Stimulated activated naive CD4-positive, alpha-beta T cell (primary cell): Measurements from ENCODE around the gene TNS2.
"Not testable (repeated sequence)": the region's sequence is repeated elsewhere in the genome, so short reads cannot be mapped to it uniquely, and the experiment has no call there.

Experiments
- DNase-seq, 6 experiments: peaks; one replicate each; lab custom pipeline; 2025; lab: John Stamatoyannopoulos, UW

TNS2 gene

DNA sequence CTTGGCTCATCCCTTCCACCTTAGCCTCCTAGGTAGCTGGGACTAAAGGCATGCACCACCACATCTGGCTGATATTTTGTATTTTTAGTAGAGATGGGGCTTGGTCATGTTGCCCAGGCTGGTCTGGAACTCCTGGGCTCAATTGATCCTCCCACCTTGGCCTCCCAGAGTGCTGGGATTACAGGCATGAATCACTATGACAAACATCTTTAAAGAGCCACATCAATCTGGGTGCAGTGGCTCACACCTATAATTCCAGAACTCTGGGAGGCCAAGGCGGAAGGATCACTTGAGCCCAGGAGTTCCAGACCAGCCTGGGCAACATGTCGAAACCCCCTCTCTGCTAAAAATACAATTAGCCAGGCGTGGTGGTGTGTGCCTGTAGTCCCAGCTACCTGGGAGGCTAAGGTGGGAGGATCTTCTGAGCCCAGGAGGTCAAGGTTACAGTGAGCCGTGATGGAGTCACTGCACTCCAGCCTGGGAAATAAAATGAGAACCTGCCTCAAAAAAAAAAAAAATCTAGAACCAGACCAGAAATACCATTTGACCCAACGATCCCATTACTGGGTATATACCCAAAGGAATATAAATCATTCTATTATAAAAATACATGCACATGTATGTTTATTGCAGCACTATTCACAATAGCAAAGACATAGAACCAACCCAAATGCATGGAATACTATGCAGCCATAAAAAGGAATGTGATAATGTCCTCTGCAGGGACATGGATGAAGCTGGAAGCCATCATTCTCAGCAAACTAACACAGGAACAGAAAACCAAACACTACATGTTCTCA is 45.1 kb downstream of the TNS2 start:
- not testable (repeated sequence) for DNase-seq

DNA sequence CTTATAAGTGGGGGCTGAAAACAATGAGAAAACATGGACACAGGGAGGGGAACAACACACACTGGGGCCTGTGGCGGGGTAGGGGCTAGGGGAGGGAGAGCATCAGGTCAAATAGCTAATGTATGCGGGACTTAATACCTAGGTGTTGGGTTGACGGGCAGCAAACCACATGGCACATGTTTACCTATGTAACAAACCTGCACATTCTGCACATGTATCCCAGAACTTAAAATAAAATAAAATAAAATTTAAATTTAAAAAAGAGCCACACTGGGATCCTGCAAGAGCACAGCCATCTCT is 45.7 kb downstream of the TNS2 start:
- DNase-seq = not testable (repeated sequence)

DNA sequence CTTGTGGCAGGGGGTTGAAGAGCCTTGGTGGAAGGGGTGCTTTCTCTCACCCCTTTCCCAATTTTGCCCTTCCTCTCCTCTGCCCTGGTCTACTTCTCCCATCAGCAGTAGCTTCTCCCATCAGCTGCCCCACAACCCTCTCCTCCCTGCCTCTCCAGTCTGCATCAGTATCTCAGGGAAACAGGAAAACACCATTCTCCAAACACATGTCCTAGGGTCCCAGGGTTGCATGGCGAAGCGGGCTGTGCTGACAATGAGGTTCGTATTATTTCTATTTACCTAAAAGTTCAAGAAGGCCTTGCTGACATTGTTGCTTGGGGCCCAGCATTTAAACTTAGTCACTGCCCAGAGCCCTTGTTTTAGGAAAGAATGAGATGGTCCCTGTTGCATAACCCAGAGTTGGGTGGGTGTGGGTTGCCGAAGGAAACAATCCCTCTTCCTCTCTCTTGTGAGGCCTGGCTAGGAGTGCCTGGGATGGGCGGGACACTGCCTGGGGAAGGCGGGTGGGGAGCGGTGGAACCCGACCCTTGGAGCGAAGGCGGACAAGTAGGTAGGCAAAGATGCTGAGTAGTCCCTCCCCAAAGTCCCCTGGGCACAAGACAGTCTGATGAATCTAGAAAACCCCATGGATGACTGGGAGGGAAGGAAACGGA is 46.4 kb downstream of the TNS2 start:
- DNase-seq = no peak

DNA sequence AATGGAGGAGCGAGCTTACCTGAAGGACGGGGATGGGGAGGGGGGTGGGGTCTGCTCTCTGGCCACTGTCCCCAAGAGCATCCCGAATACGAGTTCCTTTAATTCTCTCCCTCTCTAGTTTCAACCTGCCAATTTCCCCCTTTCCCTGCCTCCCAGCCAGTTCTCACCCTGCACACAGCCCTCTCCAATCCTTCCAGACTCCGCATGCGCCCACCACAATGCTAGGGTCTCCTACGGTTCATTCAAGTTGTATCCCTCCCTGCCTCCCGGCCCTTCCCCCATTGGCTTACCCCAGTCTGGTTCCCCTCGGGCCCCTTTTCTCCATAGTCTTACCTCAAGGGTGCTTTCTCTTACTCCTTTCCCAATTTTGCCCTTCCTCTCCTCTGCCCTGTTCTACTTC is 46.9 kb downstream of the TNS2 start:
- DNase-seq = no peak

DNA sequence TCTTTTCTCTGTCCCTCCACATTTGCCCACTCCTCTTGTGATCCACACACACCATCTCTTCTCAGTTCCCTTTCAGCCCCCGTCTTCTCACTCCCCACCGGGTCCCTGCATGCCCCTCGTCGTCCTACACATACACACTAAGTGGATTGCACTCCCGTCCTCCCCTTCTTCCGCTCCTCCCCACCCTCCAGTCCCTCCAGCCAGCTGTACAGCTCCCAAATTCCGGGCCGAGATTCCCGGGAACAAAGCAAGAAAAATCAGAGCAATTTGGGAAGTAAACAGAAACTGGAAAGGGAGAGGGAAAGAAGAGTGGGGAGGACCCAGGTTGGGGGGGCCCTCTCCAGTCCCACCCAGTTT is 47.3 kb downstream of the TNS2 start:
- DNase-seq = no peak

DNA sequence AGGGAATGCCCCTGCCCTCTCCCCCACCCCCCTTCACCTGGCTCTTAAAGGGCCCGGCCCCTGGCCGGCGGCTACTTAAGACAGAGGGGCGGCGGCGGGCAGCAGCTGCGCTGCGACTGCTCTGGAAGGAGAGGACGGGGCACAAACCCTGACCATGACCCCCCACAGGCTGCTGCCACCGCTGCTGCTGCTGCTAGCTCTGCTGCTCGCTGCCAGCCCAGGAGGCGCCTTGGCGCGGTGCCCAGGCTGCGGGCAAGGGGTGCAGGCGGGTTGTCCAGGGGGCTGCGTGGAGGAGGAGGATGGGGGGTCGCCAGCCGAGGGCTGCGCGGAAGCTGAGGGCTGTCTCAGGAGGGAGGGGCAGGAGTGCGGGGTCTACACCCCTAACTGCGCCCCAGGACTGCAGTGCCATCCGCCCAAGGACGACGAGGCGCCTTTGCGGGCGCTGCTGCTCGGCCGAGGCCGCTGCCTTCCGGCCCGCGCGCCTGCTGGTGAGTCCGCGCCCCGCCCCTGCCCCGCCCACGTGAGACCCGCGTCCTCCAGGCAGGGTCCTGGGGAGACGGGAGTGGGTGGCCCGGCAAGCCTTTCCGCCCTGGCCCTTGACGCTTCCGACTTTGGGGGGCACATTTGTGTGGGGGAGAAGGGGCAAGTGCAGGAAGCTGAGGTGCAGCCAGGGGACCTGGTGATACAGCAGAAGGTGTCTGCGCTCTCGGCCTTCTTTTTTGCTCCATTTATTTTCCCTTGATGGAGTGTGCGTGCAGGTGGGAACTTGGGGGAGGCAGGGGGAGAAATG is 47.9 kb downstream of the TNS2 start, which contains the start of gene IGFBP6:
Gene IGFBP6 (plus strand): TSS at position 104 of the 790 bp plus-strand sequence. CDS start 51 bp downstream, at position 155.
- peak; percentile 41 to 68 (median 57) for DNase-seq

DNA sequence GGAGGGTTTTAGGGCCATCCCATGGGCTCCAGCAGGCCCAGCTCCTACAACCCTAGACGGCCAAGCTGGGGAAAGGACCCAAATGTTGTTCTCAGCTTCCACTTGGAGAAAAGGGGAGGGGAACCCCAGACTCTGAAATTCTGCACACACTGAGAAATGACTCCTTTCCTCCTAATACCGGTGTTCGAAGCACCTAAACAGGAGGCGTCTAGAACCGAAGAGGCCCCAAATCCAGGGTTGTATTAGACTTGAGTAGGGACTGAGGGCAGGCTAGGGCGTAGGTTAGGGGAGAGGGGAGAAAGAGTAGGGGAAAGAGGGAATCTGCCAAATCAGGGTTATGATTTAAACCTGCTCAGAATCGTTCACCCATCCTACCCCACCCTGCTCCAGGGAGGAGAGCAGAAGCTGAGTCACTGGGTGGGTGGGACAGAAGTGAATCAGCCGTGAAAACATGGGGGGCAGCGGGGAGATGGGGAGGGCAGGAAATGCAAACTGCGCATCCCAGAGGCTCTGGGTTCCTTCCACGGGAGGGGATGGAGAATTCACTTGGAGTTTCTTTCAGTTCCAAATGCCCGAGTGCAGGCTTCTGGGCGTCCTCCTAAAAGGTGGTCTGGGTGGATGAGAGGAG is 48.6 kb downstream of the TNS2 start:
- no peak for DNase-seq

DNA sequence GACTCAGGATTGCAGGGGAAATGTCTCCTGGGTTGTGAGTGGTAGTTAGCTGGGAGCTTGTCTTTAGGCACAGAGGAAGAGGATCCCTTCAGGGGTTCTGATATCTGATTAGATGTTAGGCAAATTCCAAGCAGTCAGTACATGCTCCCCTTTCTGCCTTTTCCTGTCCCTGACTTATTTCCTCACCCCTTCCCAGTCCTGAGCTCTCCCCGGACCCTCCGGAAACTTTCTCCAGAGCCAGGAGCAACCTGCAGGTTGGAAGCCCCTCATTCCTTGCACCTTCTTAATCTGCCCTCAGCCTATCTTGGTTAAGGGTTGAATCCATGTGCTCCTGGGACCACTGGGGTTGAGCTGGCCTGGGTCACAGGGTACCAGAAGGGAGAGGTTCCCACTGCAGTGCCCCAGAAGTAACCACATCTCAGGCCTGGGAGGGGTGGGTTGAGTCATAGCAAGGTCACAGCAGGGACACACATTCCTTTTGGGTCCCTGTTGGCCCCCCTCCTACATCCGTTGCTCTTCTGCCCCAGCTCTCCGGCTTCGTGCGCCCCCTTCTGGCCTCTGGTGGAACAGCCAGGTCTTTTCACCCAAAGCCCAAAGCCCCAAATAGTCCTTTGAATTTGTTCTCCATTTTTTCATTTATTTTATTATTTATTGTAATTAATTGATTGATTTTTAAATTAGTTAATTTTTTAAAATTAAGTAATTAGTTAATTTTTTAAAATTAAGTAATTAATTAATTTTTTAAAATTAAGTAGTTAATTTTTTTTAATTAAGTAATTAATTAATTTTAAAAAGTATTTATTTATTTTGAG is 49.4 kb downstream of the TNS2 start:
- DNase-seq = peak; percentile 70 to 90 (median 81)

DNA sequence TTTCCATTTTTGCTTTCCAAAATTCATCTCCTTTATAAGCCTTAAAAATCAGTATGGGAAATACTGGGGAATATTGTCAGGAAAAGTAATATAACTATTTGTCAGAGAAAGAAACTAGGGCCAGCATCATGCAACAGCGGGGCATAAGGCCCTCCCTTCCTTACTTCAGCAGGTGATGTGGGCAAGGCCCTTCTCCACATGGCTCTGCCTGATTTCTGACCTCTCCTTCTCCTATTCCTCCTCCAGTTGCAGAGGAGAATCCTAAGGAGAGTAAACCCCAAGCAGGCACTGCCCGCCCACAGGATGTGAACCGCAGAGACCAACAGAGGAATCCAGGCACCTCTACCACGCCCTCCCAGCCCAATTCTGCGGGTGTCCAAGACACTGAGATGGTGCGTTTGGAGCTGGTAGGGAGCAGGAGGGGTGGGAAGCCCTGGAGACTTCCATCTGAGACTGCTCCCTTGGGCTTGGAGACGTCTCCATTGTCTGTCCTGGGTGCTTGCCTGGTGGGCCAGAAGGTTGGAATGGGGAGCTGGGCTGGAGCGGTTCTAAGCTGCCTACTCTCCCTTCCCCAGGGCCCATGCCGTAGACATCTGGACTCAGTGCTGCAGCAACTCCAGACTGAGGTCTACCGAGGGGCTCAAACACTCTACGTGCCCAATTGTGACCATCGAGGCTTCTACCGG is 50.7 kb downstream of the TNS2 start:
- DNase-seq = no peak

DNA sequence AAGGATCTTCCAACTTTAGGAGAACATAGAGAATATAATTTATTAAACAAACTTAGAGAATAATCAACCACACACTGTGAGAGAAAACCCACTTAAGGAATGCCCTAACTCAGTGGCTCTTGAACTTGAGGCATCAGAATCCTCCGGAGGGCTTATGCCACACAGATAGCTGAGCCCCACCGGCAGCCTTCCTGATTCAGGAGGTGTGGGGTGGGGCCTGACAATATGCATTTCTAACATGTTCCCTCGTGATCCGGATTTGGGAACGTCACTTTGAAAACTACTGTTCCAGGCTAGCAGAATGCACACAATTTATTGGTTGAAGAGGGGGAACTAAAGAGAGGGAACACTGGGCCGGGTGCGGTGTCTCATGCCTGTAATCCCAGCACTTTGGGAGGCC is 51.4 kb downstream of the TNS2 start:
- DNase-seq = no peak

DNA sequence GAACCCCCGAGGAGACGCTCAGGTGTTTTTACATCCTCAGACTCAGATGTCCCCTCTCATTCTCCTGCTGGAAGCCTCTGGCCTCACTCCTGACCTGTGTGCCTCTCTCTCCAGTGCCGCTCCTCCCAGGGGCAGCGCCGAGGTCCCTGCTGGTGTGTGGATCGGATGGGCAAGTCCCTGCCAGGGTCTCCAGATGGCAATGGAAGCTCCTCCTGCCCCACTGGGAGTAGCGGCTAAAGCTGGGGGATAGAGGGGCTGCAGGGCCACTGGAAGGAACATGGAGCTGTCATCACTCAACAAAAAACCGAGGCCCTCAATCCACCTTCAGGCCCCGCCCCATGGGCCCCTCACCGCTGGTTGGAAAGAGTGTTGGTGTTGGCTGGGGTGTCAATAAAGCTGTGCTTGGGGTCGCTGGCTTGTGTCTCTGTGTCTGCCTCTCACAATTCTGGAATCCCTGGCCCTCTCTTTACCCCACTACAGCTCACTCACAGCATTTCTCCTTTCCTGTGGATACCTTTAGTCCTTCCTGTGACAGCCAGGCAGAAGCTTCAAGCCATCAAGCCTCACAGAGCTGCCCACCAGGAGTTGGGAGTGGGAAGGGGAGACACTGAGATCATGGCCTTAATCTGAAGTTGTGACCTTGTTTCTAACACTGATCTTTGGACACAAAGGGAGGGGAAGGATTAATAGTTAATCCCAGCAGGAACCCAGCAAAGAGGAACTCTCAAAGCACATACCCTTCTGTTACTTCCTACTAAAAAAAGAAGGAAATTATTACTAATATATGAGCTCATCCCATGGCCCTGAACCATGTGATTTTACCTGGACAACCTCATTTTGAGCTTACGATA is 52.3 kb downstream of the TNS2 start:
- no peak for DNase-seq

DNA sequence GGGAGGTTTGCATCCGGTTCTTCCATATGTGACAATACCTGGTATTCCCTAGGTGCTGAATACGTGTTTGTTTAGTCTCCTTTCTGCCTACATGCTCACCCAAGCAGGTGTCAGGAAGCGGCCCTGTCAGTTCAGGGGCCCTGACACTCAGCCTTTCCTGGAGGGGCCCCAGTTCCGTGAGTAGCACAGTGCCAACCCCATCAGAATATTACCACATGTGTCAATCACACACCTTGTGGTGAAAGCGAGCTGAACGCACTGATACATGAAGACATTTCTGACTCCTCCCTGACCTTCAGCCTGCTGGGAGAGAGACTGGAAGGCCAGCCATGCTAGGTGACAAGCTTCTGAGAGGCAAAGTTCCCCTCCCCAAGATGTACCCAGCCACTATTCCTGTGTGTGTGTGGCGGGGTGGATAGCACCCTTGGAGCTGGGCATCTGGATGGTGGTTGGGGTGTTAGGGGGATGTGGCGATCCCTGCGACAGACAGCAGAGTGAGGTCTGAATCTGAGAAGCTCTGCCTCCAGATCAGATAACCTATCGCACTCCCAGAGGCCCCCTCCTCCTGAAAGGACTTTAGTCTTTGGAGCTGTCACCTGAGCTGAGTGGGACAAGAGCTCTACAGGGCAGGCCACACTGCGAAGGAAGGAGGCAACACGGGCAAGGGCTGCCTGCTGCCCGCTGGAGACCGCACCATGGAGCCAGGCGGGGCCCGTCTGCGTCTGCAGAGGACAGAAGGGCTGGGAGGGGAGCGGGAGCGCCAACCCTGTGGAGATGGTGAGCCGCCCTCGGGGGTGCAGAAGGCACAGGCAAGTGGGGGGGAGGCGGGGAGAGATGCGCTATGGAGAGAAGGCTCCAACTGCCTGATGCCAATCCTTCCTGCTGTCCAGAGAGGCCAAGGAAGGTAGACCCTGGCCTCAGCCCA is 53.3 kb downstream of the TNS2 start, which contains the start of gene SOAT2:
Gene SOAT2 (plus strand): TSS at position 604 of the 925 bp plus-strand sequence. CDS start 92 bp downstream, at position 696.
- DNase-seq = peak in 4 of 6 experiments; percentile 23 to 47 (median 31)

DNA sequence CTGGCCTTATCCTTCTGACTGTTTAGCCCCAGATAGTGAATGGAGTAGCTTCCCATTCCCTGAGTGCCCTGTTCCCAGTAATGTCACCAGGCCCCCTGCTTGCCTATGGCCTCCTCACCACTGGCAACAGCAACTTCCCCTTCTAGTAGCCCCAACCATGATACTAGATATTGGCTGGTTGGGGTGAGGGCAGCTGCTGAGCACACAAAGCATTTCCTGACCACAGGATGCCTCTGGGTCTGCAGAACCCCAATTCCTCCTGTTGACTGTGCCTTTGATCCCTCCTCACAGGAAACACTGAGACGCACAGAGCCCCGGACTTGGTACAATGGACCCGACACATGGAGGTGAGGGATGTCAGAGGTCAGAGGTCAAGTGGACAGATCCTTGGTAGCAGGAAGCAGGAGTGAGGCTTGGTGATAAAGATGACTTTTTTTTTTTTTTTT is 54.0 kb downstream of the TNS2 start:
- DNase-seq = peak in 1 of 6 experiments; percentile 12

DNA sequence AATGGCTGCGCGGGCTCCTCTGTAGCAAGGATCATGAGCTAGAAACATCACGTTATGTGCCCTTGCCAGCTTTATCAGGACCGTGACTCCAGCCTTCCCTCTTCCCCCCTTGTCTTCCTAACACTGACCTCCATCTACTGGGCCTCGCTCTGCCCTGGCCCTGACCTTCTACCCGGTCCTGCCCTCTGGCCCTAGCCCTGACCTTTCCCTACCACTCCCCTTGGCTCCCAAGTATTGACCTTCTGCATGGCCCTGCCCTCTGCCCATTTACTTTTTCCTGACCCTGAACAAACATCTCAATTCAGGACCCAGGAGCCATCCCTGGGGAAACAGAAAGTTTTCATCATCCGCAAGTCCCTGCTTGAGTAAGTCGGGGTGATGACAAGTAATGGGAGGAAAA is 55.4 kb downstream of the TNS2 start:
- no peak for DNase-seq

DNA sequence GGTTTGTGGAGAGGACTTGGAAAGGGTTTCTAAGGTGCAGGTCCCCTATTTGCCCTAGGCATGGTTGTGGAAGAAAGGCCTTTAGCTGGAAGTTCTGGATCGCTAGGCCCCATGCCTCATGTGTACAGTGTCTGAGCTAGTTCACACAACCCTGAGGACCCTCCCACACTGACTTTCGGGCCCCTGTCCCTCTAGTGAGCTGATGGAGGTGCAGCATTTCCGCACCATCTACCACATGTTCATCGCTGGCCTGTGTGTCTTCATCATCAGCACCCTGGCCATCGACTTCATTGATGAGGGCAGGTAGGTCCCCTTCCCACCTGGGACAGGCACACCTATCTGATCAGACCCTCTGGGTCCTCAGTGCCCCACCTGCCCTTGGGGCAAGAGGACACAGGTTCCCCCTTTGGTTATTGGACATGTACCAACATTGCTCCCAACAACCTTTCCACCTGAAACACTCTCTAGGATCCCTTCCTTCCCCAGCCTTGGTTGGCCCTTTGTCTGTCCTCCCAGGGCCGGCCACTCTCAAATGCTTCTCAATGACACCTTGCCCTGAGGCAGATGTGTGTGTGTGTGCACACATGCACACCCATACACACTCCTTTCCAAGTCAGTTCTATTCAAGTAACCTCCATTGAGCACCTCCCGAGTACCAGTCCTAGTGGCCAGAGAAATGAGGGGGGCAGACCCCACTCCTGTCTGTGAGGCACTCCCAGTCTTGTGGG is 56.0 kb downstream of the TNS2 start:
- no peak for DNase-seq

DNA sequence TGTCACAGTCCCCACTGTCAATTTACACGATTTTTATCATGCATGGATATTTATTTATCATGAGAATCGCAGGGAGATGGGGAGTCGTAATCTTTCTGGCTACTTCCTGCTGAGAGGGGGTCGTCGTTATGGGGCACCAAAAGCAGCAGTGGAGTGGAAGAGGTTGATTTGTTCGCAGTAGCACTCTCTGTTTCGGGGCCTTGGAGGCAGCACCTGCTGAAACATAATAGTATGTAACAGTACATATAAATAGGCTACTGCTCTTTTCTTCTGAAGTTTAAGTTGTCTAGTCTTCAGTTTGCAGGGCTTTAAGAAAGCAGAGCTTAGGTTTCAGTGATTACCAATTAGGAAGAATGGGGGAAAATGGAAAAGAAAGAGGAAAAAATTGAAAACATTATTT is 57.3 kb downstream of the TNS2 start:
- no peak for DNase-seq

DNA sequence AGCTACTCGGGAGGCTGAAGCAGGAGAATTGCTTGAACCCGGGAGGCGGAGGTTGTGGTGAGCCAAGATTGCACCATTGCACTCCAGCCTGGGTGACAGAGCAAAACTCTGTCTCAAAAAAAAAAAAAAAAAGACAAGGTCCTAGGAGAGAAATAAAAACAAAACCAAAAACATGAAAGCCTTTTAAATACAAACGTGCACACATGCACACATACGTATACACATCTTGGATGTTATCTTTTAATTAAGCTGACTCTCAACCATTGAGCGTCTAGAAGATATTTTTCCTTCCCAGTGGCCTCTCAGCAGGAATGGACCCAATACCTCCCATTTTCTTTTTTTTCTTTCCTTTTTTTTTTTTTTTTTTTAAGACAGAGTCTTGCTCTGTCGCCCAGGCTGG is 62.6 kb downstream of the TNS2 start:
- not testable (repeated sequence) for DNase-seq

DNA sequence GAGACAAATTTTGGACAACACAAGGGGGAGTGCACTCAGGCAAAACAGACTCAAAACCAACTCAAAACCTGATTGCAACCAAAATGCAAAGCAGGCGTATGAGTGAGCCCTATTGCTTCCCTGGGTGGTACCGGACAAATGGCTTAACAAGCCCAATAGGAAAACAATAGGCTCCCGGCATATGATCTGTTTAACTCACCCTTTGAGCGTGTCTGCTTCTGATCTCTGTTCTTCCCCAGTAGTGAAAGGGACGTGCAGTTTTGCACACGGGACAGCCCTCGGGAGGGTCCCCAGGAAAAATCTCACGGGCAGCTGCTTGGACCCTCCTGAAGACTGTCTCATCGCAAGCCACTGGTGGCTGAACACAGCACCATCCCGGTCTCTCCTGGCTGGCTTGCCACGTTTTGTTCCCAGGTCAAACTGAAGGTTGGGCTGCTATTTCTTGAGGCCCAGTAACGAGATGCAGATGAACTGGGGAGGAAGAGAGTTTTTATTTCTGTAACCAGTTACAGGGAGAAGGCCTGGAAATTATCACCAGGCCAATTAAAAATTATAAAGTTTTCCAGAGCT is 63.4 kb downstream of the TNS2 start:
- no peak for DNase-seq
